GM12801 (cell line): ENCODE data around the gene TMEM79.

Source experiments
- CTCF ChIP-seq: IDR thresholded peaks from one replicate; pipeline ENCODE4 v1.5.1; 2011; ENCODE audit warnings: control low read depth; ENCODE audit not compliant: insufficient read length; ENCODE audit errors: extremely low read depth

TMEM79 gene

DNA sequence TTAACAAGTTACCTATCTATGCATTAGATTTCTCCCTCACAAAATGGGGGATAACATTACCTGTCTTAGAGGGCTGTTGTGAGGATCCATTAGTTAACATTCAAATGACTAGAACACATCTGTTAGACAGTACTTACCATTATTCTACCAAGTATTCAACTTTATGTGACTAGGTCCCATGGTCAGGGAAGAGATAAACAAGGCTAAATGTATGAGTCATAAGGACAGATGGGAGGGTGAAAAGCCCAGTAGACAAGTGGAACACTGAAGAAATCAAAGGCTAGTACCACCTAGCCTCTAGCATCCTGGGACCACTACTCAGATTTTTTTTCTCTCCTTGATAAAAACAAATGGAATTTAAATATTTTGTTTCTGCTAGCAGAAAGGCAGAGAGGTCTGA, 24.0 kb downstream of the TMEM79 start:
- TF ChIP-seq CTCF, result no peak

DNA sequence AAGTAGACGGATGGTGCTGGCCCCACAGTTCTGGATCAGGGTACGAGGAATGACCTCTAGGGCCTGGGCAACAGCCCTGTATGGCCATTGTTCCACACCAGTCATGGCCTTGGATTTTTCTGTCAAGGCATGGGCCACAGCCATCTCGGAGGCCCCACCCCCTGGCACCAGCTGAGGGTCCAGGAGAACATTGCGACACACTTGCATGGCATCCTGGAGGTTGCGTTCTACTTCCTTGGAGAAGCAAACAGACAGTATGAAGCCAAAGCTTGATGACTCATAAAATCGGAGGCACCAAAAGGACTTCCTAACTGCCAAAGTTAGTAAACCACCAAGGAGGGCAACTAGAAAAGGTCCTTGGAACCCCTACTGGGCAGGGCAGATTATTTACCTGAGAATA, 26.8 kb downstream of the TMEM79 start:
- TF ChIP-seq CTCF, result no peak

DNA sequence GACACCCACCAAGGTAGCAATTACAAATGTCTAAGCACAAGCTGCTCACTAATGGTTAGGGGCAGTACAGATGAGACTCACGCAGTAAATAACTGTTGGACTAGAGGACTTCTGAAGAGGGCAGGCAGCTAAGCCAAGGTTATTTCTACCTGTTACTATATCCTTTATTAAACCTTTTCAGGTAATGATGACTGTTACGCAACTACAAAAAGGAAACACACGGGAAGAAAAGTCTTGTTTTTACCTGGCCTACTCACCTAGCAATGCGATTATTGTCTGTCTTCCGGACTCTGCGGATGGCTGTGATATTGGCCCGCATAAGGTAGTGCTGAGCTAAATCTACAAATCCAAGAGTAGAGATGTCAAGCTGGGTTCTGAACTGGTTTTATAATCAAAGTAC, 32.8 kb downstream of the TMEM79 start:
- TF ChIP-seq CTCF, result no peak

DNA sequence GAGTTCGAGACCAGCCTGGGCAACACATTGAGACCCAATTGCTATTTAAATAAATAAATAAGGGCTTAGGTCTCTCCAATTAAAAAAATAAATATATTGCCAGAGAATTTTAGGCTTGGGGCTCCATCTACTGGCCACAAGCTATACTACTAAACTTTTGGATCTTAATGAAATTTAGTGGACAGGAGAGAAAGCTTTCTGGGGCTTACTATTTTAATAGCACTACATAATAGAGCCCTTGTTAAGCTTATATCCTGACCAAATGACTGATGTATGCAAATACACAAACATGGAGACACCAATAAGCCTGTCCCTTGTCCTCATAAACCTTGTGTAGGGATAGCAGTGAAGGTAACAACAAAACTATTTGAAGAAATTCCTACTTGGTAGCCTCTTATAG, 35.5 kb downstream of the TMEM79 start:
- TF ChIP-seq CTCF, result no peak

GRCh38 chr1:156320560-156320959, 36.4 kb downstream of the TMEM79 start:
- no peak for TF ChIP-seq CTCF

GRCh38 chr1:156336242-156336641, 52.1 kb downstream of the TMEM79 start:
- no peak for TF ChIP-seq CTCF

- no peak for TF ChIP-seq CTCF
These were observed 53.1 kb downstream of the TMEM79 start for GRCh38 chr1:156337052-156337887.
